ENCODE measurements around the gene DUSP28.

DUSP28 gene

GRCh38 chr2:240556553-240557100, 3.5 kb upstream of the DUSP28 start:
- peak; percentile 37 for DNase-seq
- Histone ChIP-seq H2BK15ac (ENCODE audit: low read depth, poor library complexity, severe bottlenecking) (peak overlapping the region; percentile 64), H3K18ac (ENCODE audit: low read depth in 1 of 2, low read length in 2 of 2) (no peak overlapping the region), H2BK12ac (ENCODE audit: low read length in 2 of 2) (no peak overlapping the region), H4K91ac (ENCODE audit: low read length) (no peak overlapping the region), H3K4ac (ENCODE audit: low read depth in 1 of 2, low read length in 2 of 2) (no peak overlapping the region), H3K14ac (ENCODE audit: low read length in 2 of 2) (no peak overlapping the region), H3K4me1 (ENCODE audit: control insufficient read depth, insufficient read depth, low read depth, low read length) (peaks cover 40% of the 10 kb centered on the region), H2AFZ (ENCODE audit: low read depth, low read length) (no peak overlapping the region), H3K79me1 (replicated peaks; ENCODE audit: low read length, poor library complexity, severe bottlenecking) (peaks cover 59% of the 10 kb centered on the region), H3K9ac (ENCODE audit: low read length) (peak overlapping the region; percentile 73), H2BK120ac (ENCODE audit: low read depth, low read length) (no peak overlapping the region), H3K23ac (ENCODE audit: low read length in 2 of 2) (no peak overlapping the region), H2BK5ac (ENCODE audit: low read depth, low read length, poor library complexity, severe bottlenecking) (no peak overlapping the region), H3K4me3 (ENCODE audit: insufficient read depth in 1 of 2, low read depth in 1 of 2, low read length in 2 of 2) (peak overlapping the region in 1 of 2 experiments; percentile 71), H4K8ac (ENCODE audit: low read length) (no peak overlapping the region), H3K27me3 (ENCODE audit: control insufficient read depth in 1 of 2, insufficient read depth in 1 of 2, low read length in 2 of 2) (no peaks in the 10 kb centered on the region), H3K27ac (ENCODE audit: low read length, poor library complexity, severe bottlenecking) (no peak overlapping the region), H2AK5ac (ENCODE audit: low read length, severe bottlenecking) (no peak overlapping the region), H3K4me2 (ENCODE audit: low read length, poor library complexity, severe bottlenecking) (no peak overlapping the region), H3K9me3 (ENCODE audit: control insufficient read depth, low read length) (no peaks in the 10 kb centered on the region), H3K36me3 (ENCODE audit: control insufficient read depth in 1 of 2, insufficient read depth in 2 of 2, low read depth in 1 of 2, low read length in 2 of 2) (peaks cover 24 to 34% of the 10 kb centered on the region in 2 experiments)
- WGBS = 57% methylated on average over 9 of the region's 9 CpGs

- WGBS = 65% methylated on average over 51 of the region's 51 CpGs
Observed at GRCh38 chr2:240557101-240557751, 2.9 kb upstream of the DUSP28 start.

GRCh38 chr2:240557808-240558207, 2.3 kb upstream of the DUSP28 start, which contains the start of gene ANKMY1:
Gene ANKMY1, minus strand, starts transcription at chr2:240557988. Its CDS starts 653 bp downstream, at chr2:240557335.
- Histone ChIP-seq H3K9me3 (ENCODE audit: control insufficient read depth, low read length) (no peaks in the 10 kb centered on the region), H4K8ac (ENCODE audit: low read length) (peak within 1 kb of the TSS; percentile 60), H3K4me2 (ENCODE audit: low read length, poor library complexity, severe bottlenecking) (peak within 1 kb of the TSS; percentile 97), H3K4me3 (ENCODE audit: insufficient read depth in 1 of 2, low read depth in 1 of 2, low read length in 2 of 2) (peak within 1 kb of the TSS; percentile 54 to 71), H2BK5ac (ENCODE audit: low read depth, low read length, poor library complexity, severe bottlenecking) (no peak within 1 kb of the TSS), H4K91ac (ENCODE audit: low read length) (no peak within 1 kb of the TSS), H2AFZ (ENCODE audit: low read depth, low read length) (no peak within 1 kb of the TSS), H3K4me1 (ENCODE audit: control insufficient read depth, insufficient read depth, low read depth, low read length) (peaks cover 39% of the 10 kb centered on the region), H2BK12ac (ENCODE audit: low read length in 2 of 2) (no peak within 1 kb of the TSS), H3K9ac (ENCODE audit: low read length) (peak within 1 kb of the TSS; percentile 73), H3K23ac (ENCODE audit: low read length in 2 of 2) (peak within 1 kb of the TSS in 1 of 2 experiments; percentile 29), H2AK5ac (ENCODE audit: low read length, severe bottlenecking) (no peak within 1 kb of the TSS), H3K27me3 (ENCODE audit: control insufficient read depth in 1 of 2, insufficient read depth in 1 of 2, low read length in 2 of 2) (no peaks in the 10 kb centered on the region), H2BK15ac (ENCODE audit: low read depth, poor library complexity, severe bottlenecking) (no peak within 1 kb of the TSS), H3K14ac (ENCODE audit: low read length in 2 of 2) (no peak within 1 kb of the TSS), H3K27ac (ENCODE audit: low read length, poor library complexity, severe bottlenecking) (no peak within 1 kb of the TSS), H3K18ac (ENCODE audit: low read depth in 1 of 2, low read length in 2 of 2) (no peak within 1 kb of the TSS), H3K4ac (ENCODE audit: low read depth in 1 of 2, low read length in 2 of 2) (no peak within 1 kb of the TSS), H2BK120ac (ENCODE audit: low read depth, low read length) (no peak within 1 kb of the TSS), H3K79me1 (replicated peaks; ENCODE audit: low read length, poor library complexity, severe bottlenecking) (peaks cover 60% of the 10 kb centered on the region), H3K36me3 (ENCODE audit: control insufficient read depth in 1 of 2, insufficient read depth in 2 of 2, low read depth in 1 of 2, low read length in 2 of 2) (peaks cover 17 to 32% of the 10 kb centered on the region in 2 experiments)
- peak; percentile 69 for DNase-seq
- 22% methylated on average over 47 of the region's 47 CpGs for WGBS

More at GRCh38 chr2:240557101-240557751, 2.9 kb upstream of the DUSP28 start:
- Histone ChIP-seq H3K4me3 (ENCODE audit: insufficient read depth in 1 of 2, low read depth in 1 of 2, low read length in 2 of 2) (peak overlapping the region; percentile 54 to 71), H4K91ac (ENCODE audit: low read length) (no peak overlapping the region), H2BK120ac (ENCODE audit: low read depth, low read length) (no peak overlapping the region), H2AFZ (ENCODE audit: low read depth, low read length) (no peak overlapping the region), H4K8ac (ENCODE audit: low read length) (peak overlapping the region; percentile 60), H2BK5ac (ENCODE audit: low read depth, low read length, poor library complexity, severe bottlenecking) (no peak overlapping the region), H3K9ac (ENCODE audit: low read length) (peak overlapping the region; percentile 73), H3K23ac (ENCODE audit: low read length in 2 of 2) (peak overlapping the region in 1 of 2 experiments; percentile 29), H3K9me3 (ENCODE audit: control insufficient read depth, low read length) (no peaks in the 10 kb centered on the region), H2BK12ac (ENCODE audit: low read length in 2 of 2) (no peak overlapping the region), H3K36me3 (ENCODE audit: control insufficient read depth in 1 of 2, insufficient read depth in 2 of 2, low read depth in 1 of 2, low read length in 2 of 2) (peaks cover 18 to 34% of the 10 kb centered on the region in 2 experiments), H3K4me1 (ENCODE audit: control insufficient read depth, insufficient read depth, low read depth, low read length) (peaks cover 40% of the 10 kb centered on the region), H3K18ac (ENCODE audit: low read depth in 1 of 2, low read length in 2 of 2) (no peak overlapping the region), H3K79me1 (replicated peaks; ENCODE audit: low read length, poor library complexity, severe bottlenecking) (peaks cover 59% of the 10 kb centered on the region), H3K27me3 (ENCODE audit: control insufficient read depth in 1 of 2, insufficient read depth in 1 of 2, low read length in 2 of 2) (no peaks in the 10 kb centered on the region), H3K14ac (ENCODE audit: low read length in 2 of 2) (no peak overlapping the region), H2AK5ac (ENCODE audit: low read length, severe bottlenecking) (no peak overlapping the region), H3K27ac (ENCODE audit: low read length, poor library complexity, severe bottlenecking) (no peak overlapping the region), H2BK15ac (ENCODE audit: low read depth, poor library complexity, severe bottlenecking) (no peak overlapping the region), H3K4ac (ENCODE audit: low read depth in 1 of 2, low read length in 2 of 2) (no peak overlapping the region), H3K4me2 (ENCODE audit: low read length, poor library complexity, severe bottlenecking) (peak overlapping the region; percentile 97)
- DNase-seq = no peak

- Histone ChIP-seq H3K4ac (ENCODE audit: low read depth in 1 of 2, low read length in 2 of 2) (no peak overlapping the region), H2AFZ (ENCODE audit: low read depth, low read length) (no peak overlapping the region), H4K91ac (ENCODE audit: low read length) (no peak overlapping the region), H3K36me3 (ENCODE audit: control insufficient read depth in 1 of 2, insufficient read depth in 2 of 2, low read depth in 1 of 2, low read length in 2 of 2) (peaks cover 18 to 27% of the 10 kb centered on the region in 2 experiments), H3K27me3 (ENCODE audit: control insufficient read depth in 1 of 2, insufficient read depth in 1 of 2, low read length in 2 of 2) (no peaks in the 10 kb centered on the region), H3K23ac (ENCODE audit: low read length in 2 of 2) (no peak overlapping the region), H2BK120ac (ENCODE audit: low read depth, low read length) (no peak overlapping the region), H3K18ac (ENCODE audit: low read depth in 1 of 2, low read length in 2 of 2) (no peak overlapping the region), H3K9me3 (ENCODE audit: control insufficient read depth, low read length) (no peaks in the 10 kb centered on the region), H2AK5ac (ENCODE audit: low read length, severe bottlenecking) (no peak overlapping the region), H2BK12ac (ENCODE audit: low read length in 2 of 2) (no peak overlapping the region), H3K4me1 (ENCODE audit: control insufficient read depth, insufficient read depth, low read depth, low read length) (peaks cover 35% of the 10 kb centered on the region), H4K8ac (ENCODE audit: low read length) (no peak overlapping the region), H3K14ac (ENCODE audit: low read length in 2 of 2) (no peak overlapping the region), H3K4me3 (ENCODE audit: insufficient read depth in 1 of 2, low read depth in 1 of 2, low read length in 2 of 2) (peak overlapping the region; percentile 54 to 71), H3K79me1 (replicated peaks; ENCODE audit: low read length, poor library complexity, severe bottlenecking) (peaks cover 55% of the 10 kb centered on the region), H3K27ac (ENCODE audit: low read length, poor library complexity, severe bottlenecking) (no peak overlapping the region), H2BK15ac (ENCODE audit: low read depth, poor library complexity, severe bottlenecking) (no peak overlapping the region), H2BK5ac (ENCODE audit: low read depth, low read length, poor library complexity, severe bottlenecking) (no peak overlapping the region), H3K4me2 (ENCODE audit: low read length, poor library complexity, severe bottlenecking) (peak overlapping the region; percentile 97), H3K9ac (ENCODE audit: low read length) (peak overlapping the region; percentile 73)
- DNase-seq = no peak
- 83% methylated on average over 18 of the region's 18 CpGs for WGBS
Observed at GRCh38 chr2:240558236-240558761, 1.9 kb upstream of the DUSP28 start.
